HEK293 (cell line): ENCODE results near the gene PA2G4.

Source experiments
- CTCF ChIP-seq: fragments of 450-650 bp; formaldehyde crosslinking; IDR thresholded peaks from 2 replicates; pipeline ENCODE4 v1.5.1; 2016; ENCODE audit warnings: missing biosample characterization, missing genetic modification characterization
- GLIS1 ChIP-seq: fragments of 450-650 bp; formaldehyde crosslinking; IDR thresholded peaks from 2 replicates; pipeline ENCODE4 v1.5.1; 2016; ENCODE audit warnings: missing biosample characterization, missing genetic modification characterization
- KLF8 ChIP-seq: fragments of 450-650 bp; formaldehyde crosslinking; IDR thresholded peaks from 2 replicates; pipeline ENCODE4 v1.5.1; 2016; ENCODE audit warnings: missing biosample characterization, missing genetic modification characterization
- PATZ1 ChIP-seq: fragments of 450-650 bp; formaldehyde crosslinking; IDR thresholded peaks from 2 replicates; pipeline ENCODE4 v1.5.1; 2016; ENCODE audit warnings: missing biosample characterization, missing genetic modification characterization
- ZBTB1 ChIP-seq: fragments of 450-650 bp; formaldehyde crosslinking; IDR thresholded peaks from 2 replicates; pipeline ENCODE4 v1.5.1; 2016; ENCODE audit warnings: missing biosample characterization, missing genetic modification characterization
- ZBTB17 ChIP-seq: fragments of 450-650 bp; formaldehyde crosslinking; IDR thresholded peaks from 2 replicates; pipeline ENCODE4 v1.5.1; 2016; ENCODE audit warnings: missing biosample characterization, missing genetic modification characterization
- ZBTB48 ChIP-seq: fragments of 450-650 bp; formaldehyde crosslinking; IDR thresholded peaks from 2 replicates; pipeline ENCODE4 v1.5.1; 2016; ENCODE audit warnings: missing biosample characterization, missing genetic modification characterization
- ZNF114 ChIP-seq: fragments of 450-650 bp; formaldehyde crosslinking; IDR thresholded peaks from 2 replicates; pipeline ENCODE4 v1.5.0; 2017; ENCODE audit warnings: missing biosample characterization, missing genetic modification characterization
- ZNF148 ChIP-seq: fragments of 450-650 bp; formaldehyde crosslinking; IDR thresholded peaks from 2 replicates; pipeline ENCODE4 v1.5.0; 2017; ENCODE audit warnings: missing biosample characterization, missing genetic modification characterization, borderline replicate concordance
- ZNF2 ChIP-seq: fragments of 450-650 bp; formaldehyde crosslinking; IDR thresholded peaks from 2 replicates; pipeline ENCODE4 v1.5.1; 2016; ENCODE audit warnings: missing biosample characterization, missing genetic modification characterization
- ZNF280C ChIP-seq: fragments of 450-650 bp; formaldehyde crosslinking; IDR thresholded peaks from 2 replicates; pipeline ENCODE4 v1.5.1; 2016; ENCODE audit warnings: missing biosample characterization, missing genetic modification characterization
- ZNF335 ChIP-seq: fragments of 450-650 bp; formaldehyde crosslinking; conservative IDR thresholded peaks from 2 replicates; pipeline ENCODE4 v1.5.1; 2016; ENCODE audit warnings: missing biosample characterization, missing genetic modification characterization
- ZNF501 ChIP-seq: fragments of 450-650 bp; formaldehyde crosslinking; IDR thresholded peaks from 2 replicates; pipeline ENCODE4 v1.5.1; 2016; ENCODE audit warnings: missing biosample characterization, missing genetic modification characterization
- ZNF518A ChIP-seq: fragments of 450-650 bp; formaldehyde crosslinking; conservative IDR thresholded peaks from 2 replicates; pipeline ENCODE4 v1.5.1; 2016; ENCODE audit warnings: low read depth, missing biosample characterization, missing genetic modification characterization
- ZNF558 ChIP-seq: fragments of 450-650 bp; formaldehyde crosslinking; IDR thresholded peaks from 2 replicates; pipeline ENCODE4 v1.5.1; 2016; ENCODE audit warnings: missing biosample characterization, missing genetic modification characterization
- ZNF610 ChIP-seq: fragments of 450-650 bp; formaldehyde crosslinking; IDR thresholded peaks from 2 replicates; pipeline ENCODE4 v1.5.1; 2016; ENCODE audit warnings: missing biosample characterization, missing genetic modification characterization, borderline replicate concordance
- ZNF621 ChIP-seq: fragments of 450-650 bp; formaldehyde crosslinking; IDR thresholded peaks from 2 replicates; pipeline ENCODE4 v1.5.1; 2017; ENCODE audit warnings: missing biosample characterization, missing genetic modification characterization
- ZNF623 ChIP-seq: fragments of 450-650 bp; formaldehyde crosslinking; IDR thresholded peaks from 2 replicates; pipeline ENCODE4 v1.5.1; 2016; ENCODE audit warnings: missing biosample characterization, missing genetic modification characterization
- ZNF654 ChIP-seq: fragments of 450-650 bp; formaldehyde crosslinking; IDR thresholded peaks from 2 replicates; pipeline ENCODE4 v1.5.1; 2016; ENCODE audit warnings: low read depth, missing biosample characterization, missing genetic modification characterization
- ZNF660 ChIP-seq: fragments of 450-650 bp; IDR thresholded peaks from 2 replicates; pipeline ENCODE4 v1.5.1; 2018; ENCODE audit warnings: missing biosample characterization, mild to moderate bottlenecking, missing genetic modification characterization
- ZNF704 ChIP-seq: fragments of 450-650 bp; formaldehyde crosslinking; IDR thresholded peaks from 2 replicates; pipeline ENCODE4 v1.5.1; 2016; ENCODE audit warnings: missing biosample characterization, missing genetic modification characterization
- ZNF785 ChIP-seq: fragments of 450-650 bp; formaldehyde crosslinking; IDR thresholded peaks from 2 replicates; pipeline ENCODE4 v1.5.1; 2016; ENCODE audit warnings: missing biosample characterization, missing genetic modification characterization
- ZSCAN23 ChIP-seq: fragments of 450-650 bp; formaldehyde crosslinking; IDR thresholded peaks from 2 replicates; pipeline ENCODE4 v1.5.1; 2016; ENCODE audit warnings: missing biosample characterization, missing genetic modification characterization
- ZSCAN30 ChIP-seq: fragments of 450-650 bp; IDR thresholded peaks from 2 replicates; pipeline ENCODE4 v1.5.1; 2018; ENCODE audit warnings: missing biosample characterization, mild to moderate bottlenecking, missing genetic modification characterization, moderate library complexity
- ZXDB ChIP-seq: fragments of 450-650 bp; formaldehyde crosslinking; IDR thresholded peaks from 2 replicates; pipeline ENCODE4 v1.5.1; 2016; ENCODE audit warnings: missing biosample characterization, missing genetic modification characterization

Gene PA2G4

GRCh38 chr12:56116267-56117081 is 12.1 kb downstream of the PA2G4 start, which contains the start of gene RPL41 (continued):
- TF ChIP-seq PATZ1 (peak; percentile 96), ZSCAN23 (peak; percentile 83; the same call in 1 of the 2 replicates), ZNF335 (tag by site-specific recombination) (peak; percentile 98), ZBTB17 (peak; percentile 84), ZNF621 (tag by site-specific recombination) (no peak), ZSCAN30 (tag by site-specific recombination) (peak; percentile 92), ZNF280C (tag by site-specific recombination) (no peak), ZNF785 (peak; percentile 62; the same call in 1 of the 2 replicates), ZNF148 (tag by site-specific recombination) (no peak), ZNF114 (no peak), ZBTB1 (no peak), ZNF610 (peak; percentile 37; the same call in 1 of the 2 replicates), CTCF (tag by site-specific recombination) (no peak), KLF8 (peak; percentile 93), ZNF623 (tag by site-specific recombination) (no peak), ZNF654 (peak; percentile 20), ZBTB48 (tag by site-specific recombination) (no peak), ZNF518A (peak; percentile 35; the same call in 1 of the 2 replicates), ZNF501 (tag by site-specific recombination) (peak; percentile 97), ZNF660 (tag by site-specific recombination) (peak; percentile 98), ZNF2 (peak; percentile 98), ZXDB (tag by site-specific recombination) (peak; percentile 86), ZNF704 (tag by site-specific recombination) (no peak), ZNF558 (no peak; the same call in 1 of the 2 replicates), GLIS1 (tag by site-specific recombination) (peak; percentile 15; the same call in 1 of the 2 replicates)
